GM12878 (cell line): ENCODE data around the gene DBR1.

Experiments
- CBFB ChIP-seq: IDR thresholded peaks from 2 replicates; pipeline ENCODE4 v1.6.1; 2016; ENCODE audit warnings: antibody characterized with exemption, low read depth
- CHD2 ChIP-seq: IDR thresholded peaks from 2 replicates; pipeline ENCODE4 v1.6.1; 2011; ENCODE audit warnings: low read depth, low read length, improper control_type of control experiment, borderline replicate concordance
- CTCF ChIP-seq, 3 experiments: IDR thresholded peaks in 2 of 3; conservative IDR thresholded peaks in 1 of 3; 2 replicates each; pipeline ENCODE4 v1.5.1; 2011; ENCODE audit warnings: low read depth in 3 of 3, low read length in 3 of 3, mild to moderate bottlenecking in 3 of 3, control low read depth in 2 of 3, moderate library complexity in 2 of 3, inconsistent platforms in 1 of 3, mixed read lengths in 1 of 3; ENCODE audit not compliant: control insufficient read depth in 2 of 3, insufficient read depth in 1 of 3; ENCODE audit errors: extremely low read depth in 1 of 3
- DPF2 ChIP-seq: fragments of 450-650 bp; IDR thresholded peaks from 2 replicates; pipeline ENCODE4 v1.6.1; 2017; ENCODE audit warnings: mild to moderate bottlenecking
- EP300 ChIP-seq, 2 experiments: fragments of 150-350 bp in 1 of 2; IDR thresholded peaks; 2 replicates each; pipeline ENCODE4 v1.6.1; 2011 to 2012; ENCODE audit warnings: low read depth in 2 of 2, low read length in 2 of 2, borderline replicate concordance in 1 of 2, improper control_type of control experiment in 1 of 2, inconsistent platforms in 1 of 2; ENCODE audit not compliant: control insufficient read depth in 1 of 2
- ESRRA ChIP-seq: IDR thresholded peaks from 2 replicates; pipeline ENCODE4 v1.6.1; 2012; ENCODE audit warnings: mild to moderate bottlenecking, low read length, improper control_type of control experiment
- EZH2 ChIP-seq: IDR thresholded peaks from 2 replicates; pipeline ENCODE4 v1.6.1; 2012; ENCODE audit warnings: low read depth, mild to moderate bottlenecking, control low read depth, inconsistent platforms, low read length, borderline replicate concordance; ENCODE audit not compliant: control insufficient read depth
- HDAC2 ChIP-seq: fragments of 200-600 bp; sonication (generic); IDR thresholded peaks from 2 replicates; pipeline ENCODE4 v1.6.1; 2017
- MYB ChIP-seq: fragments of 150-350 bp; IDR thresholded peaks from 2 replicates; pipeline ENCODE4 v1.6.1; 2014; ENCODE audit warnings: mild to moderate bottlenecking, low read depth, low read length, borderline replicate concordance
- POLR2A ChIP-seq: IDR thresholded peaks from 2 replicates; pipeline ENCODE4 v1.6.1; 2011; ENCODE audit warnings: low read depth, mild to moderate bottlenecking, low read length
- RBBP5 ChIP-seq: fragments of 200-600 bp; sonication (generic); conservative IDR thresholded peaks from 2 replicates; pipeline ENCODE4 v1.6.1; 2016
- RCOR1 ChIP-seq: conservative IDR thresholded peaks from 2 replicates; pipeline ENCODE4 v1.6.1; 2012; ENCODE audit warnings: low read depth, low read length, improper control_type of control experiment
- ZBTB33 ChIP-seq: fragments of 450-650 bp; IDR thresholded peaks from 2 replicates; pipeline ENCODE4 v1.6.1; 2017; ENCODE audit warnings: mild to moderate bottlenecking

- TF ChIP-seq ZBTB33 (no peak), POLR2A (no peak), MYB (no peak), EZH2 (no peak), ESRRA (no peak), RCOR1 (no peak), HDAC2 (no peak), CBFB (no peak), CHD2 (no peak), CTCF (IDR thresholded peaks at IDR 0.05 in 2 of 3, conservative IDR thresholded peaks at IDR 0.05 in 1 of 3; ENCODE audit: control insufficient read depth in 2 of 3, extremely low read depth in 1 of 3, insufficient read depth in 1 of 3, low read depth in 3 of 3, low read length in 3 of 3) (no peak), RBBP5 (no peak), DPF2 (no peak), EP300 (IDR thresholded peaks at IDR 0.05; ENCODE audit: borderline replicate concordance in 1 of 2, control insufficient read depth in 1 of 2, low read depth in 2 of 2, low read length in 2 of 2) (no peak)
These were observed 25.7 kb upstream of the DBR1 start for GRCh38 chr3:138200424-138200823.
